ENCODE measurements around the gene SELENON. TPM values are rescaled to one million over a fixed set of nuclear protein-coding genes. Genes with fewer than 3 reads are reported as not detected.

The SELENON gene
- total and polyA plus RNA-seq, 2 of the 8 experiments (the other 6 are each of a cell fraction or from before 2014, with no cell fraction given), result 43.0 to 77.6 TPM

DNA sequence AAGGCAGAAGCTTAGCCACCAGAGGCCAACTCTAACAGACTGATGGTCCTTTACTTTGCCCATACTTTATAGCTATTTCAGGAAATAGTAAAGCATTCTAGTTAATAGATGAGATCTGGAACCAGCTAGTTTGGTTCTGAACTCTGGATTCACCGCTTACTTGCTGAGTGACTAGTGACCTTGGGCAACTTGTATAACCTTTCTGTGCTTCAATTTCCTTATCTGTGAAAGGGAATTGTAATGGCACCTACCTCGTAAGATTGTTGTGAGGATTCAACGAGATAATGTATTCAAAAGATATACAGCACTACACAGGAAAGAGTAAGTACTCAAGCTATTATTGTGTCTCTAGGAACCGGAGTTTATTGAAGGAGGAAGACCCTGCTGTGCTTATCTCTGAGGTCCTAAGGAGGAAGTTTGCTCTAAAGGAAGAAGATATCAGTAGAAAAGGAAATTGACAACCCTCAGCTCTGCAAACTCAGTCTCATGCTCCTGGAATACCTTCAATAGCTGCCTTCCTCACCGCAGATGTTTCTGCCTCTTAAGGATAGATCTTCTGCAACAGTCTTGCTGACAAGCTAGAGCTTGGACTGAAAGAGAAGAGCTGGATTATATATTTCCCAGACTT is 31.7 kb downstream of the SELENON start:
- Histone ChIP-seq H2BK120ac (replicated peaks; ENCODE audit: low read depth, low read length) (no peak overlapping the region), H4K5ac (ENCODE audit: insufficient read length, low read depth, low read length) (no peak overlapping the region), H2AK5ac (ENCODE audit: low read depth, low read length) (no peak overlapping the region), H2BK5ac (ENCODE audit: low read depth, low read length) (no peak overlapping the region), H3K14ac (ENCODE audit: insufficient read length) (no peak overlapping the region), H3K4me3 (ENCODE audit: extremely low read depth in 1 of 4, insufficient read depth in 2 of 4, low read depth in 3 of 4, low read length in 4 of 4) (no peak overlapping the region), H3K79me2 (ENCODE audit: control insufficient read depth in 1 of 2, insufficient read depth in 2 of 2, low read length in 2 of 2) (no peaks in the 10 kb centered on the region), H3K4me1 (replicated peaks in 1 of 4; ENCODE audit: control insufficient read depth in 3 of 4, insufficient read depth in 4 of 4, low read length in 3 of 4) (no peaks in the 10 kb centered on the region), H3K79me1 (ENCODE audit: low read depth, low read length) (no peaks in the 10 kb centered on the region; the same call in 1 of the 2 replicates), H3K9me3 (ENCODE audit: insufficient read depth in 2 of 2, low read depth in 1 of 2, low read length in 1 of 2) (no peaks in the 10 kb centered on the region), H2AFZ (ENCODE audit: low read length) (no peak overlapping the region), H2BK20ac (ENCODE audit: low read length) (no peak overlapping the region), H3K4me2 (ENCODE audit: insufficient read depth in 1 of 2, low read depth in 2 of 2, low read length in 2 of 2) (no peak overlapping the region), H3K9ac (replicated peaks in 1 of 4; ENCODE audit: extremely low read depth in 1 of 4, low read depth in 3 of 4, low read length in 3 of 4) (no peak overlapping the region), H3K4ac (replicated peaks; ENCODE audit: insufficient read length, low read depth, low read length) (no peak overlapping the region), H3K23ac (ENCODE audit: insufficient read length) (no peak overlapping the region), H4K8ac (ENCODE audit: extremely low read depth, insufficient read depth, low read length) (no peak overlapping the region), H3K27me3 (replicated peaks in 1 of 4; ENCODE audit: control insufficient read depth in 3 of 4, extremely low read depth in 1 of 4, insufficient read depth in 3 of 4, low read length in 3 of 4) (no peaks in the 10 kb centered on the region), H3K27ac (ENCODE audit: low read depth, low read length) (no peak overlapping the region), H3K36me3 (ENCODE audit: control insufficient read depth in 2 of 4, insufficient read depth in 4 of 4, low read length in 3 of 4) (peaks cover 23 to 87% (median 66%) of the 10 kb centered on the region in 4 experiments), H3K23me2 (ENCODE audit: low read depth, low read length) (no peaks in the 10 kb centered on the region), H3K56ac (replicated peaks; ENCODE audit: insufficient read length, low read depth, low read length) (no peak overlapping the region), H2BK15ac (ENCODE audit: low read length) (no peak overlapping the region), H4K20me1 (replicated peaks in 1 of 2; ENCODE audit: control insufficient read depth in 1 of 2, insufficient read depth in 2 of 2, low read length in 2 of 2) (peaks cover 2 to 4% of the 10 kb centered on the region in 2 experiments), H2BK12ac (ENCODE audit: low read depth, low read length) (no peak overlapping the region), H4K91ac (replicated peaks; ENCODE audit: insufficient read length, low read length) (no peak overlapping the region), H3K18ac (ENCODE audit: extremely low read depth, low read length) (no peak overlapping the region)
- TF ChIP-seq CHD2 (IDR thresholded peaks at IDR 0.05; ENCODE audit: low read length), result no peak
- TF ChIP-seq KDM1A (IDR thresholded peaks at IDR 0.05; ENCODE audit: borderline replicate concordance, low read length), result no peak
- no peak for TF ChIP-seq BCL11A (IDR thresholded peaks at IDR 0.05; ENCODE audit: low read depth in 2 of 2, low read length in 2 of 2)
- no peak for DNase-seq (ENCODE audit: low read depth in 1 of 2, low spot score in 2 of 2)
- ChIA-PET CTCF (ENCODE audit: partially characterized antibody) (interaction anchor here (0.6 to 1.7 kb wide), 9 partner anchors 10 to 266 kb away, joined by 3 to 6 read pairs (median 3); partner anchors contain the start of genes MTFR1L and PAFAH2), POLR2A (ENCODE audit: partially characterized antibody) (interaction anchor here (1.0 to 1.4 kb wide), 4 partner anchors 8 to 16 kb away, joined by 3 to 4 read pairs (median 4); no protein-coding TSS in a partner anchor)
- WGBS, 2 experiments (ENCODE audit: extremely low coverage in 1 of 2, insufficient coverage in 1 of 2, insufficient read length in 1 of 2, insufficient replicate concordance in 2 of 2, low coverage in 1 of 2, low lambda C conversion rate in 2 of 2, missing lambda C conversion rate in 1 of 2), result 70% methylated on average over 5 of the region's 5 CpGs; no CpG with 5 or more reads in 1 of the 2 experiments
- FAIRE-seq, result no peak

Data from H1 (cell line).